ENCODE measurements around the gene LAMA2.

- TF ChIP-seq CTCF (IDR thresholded peaks at IDR 0.05; ENCODE audit: insufficient read depth, low read depth, low read length) (no peak), EZH2 (IDR thresholded peaks at IDR 0.05; ENCODE audit: insufficient read depth, low read length) (no peak)
Measured at GRCh38 chr6:128952902-128953301, 70.0 kb downstream of the LAMA2 start.
